ENCODE measurements around the gene BCR. TPM values are rescaled to one million over a fixed set of nuclear protein-coding genes. Genes with fewer than 3 reads are reported as not detected.
A peak's percentile ranks its signal among the peaks of the same experiment; 100 is the strongest.

Gene BCR
- total RNA-seq, 2 experiments from 2014 or later: 20.6 to 40.2 TPM

- CTCF ChIA-PET: interaction anchor here (0.9 to 15.4 kb wide), 7 partner anchors 9 to 223 kb away, joined by 3 to 300 read pairs (median 3); no protein-coding TSS in a partner anchor
- peak overlapping the region; percentile 47 for H3K27ac Mint-ChIP-seq
- peaks cover 4% of the 10 kb centered on the region for H3K27me3 Mint-ChIP-seq
- H3K4me3 Mint-ChIP-seq: peak overlapping the region; percentile 75
- H3K9me3 Mint-ChIP-seq (ENCODE audit: low read depth): no peaks in the 10 kb centered on the region
- H3K36me3 Mint-ChIP-seq: peaks cover 18% of the 10 kb centered on the region
- DNase-seq: no peak
- ATAC-seq: no peak
- peaks cover 55% of the 10 kb centered on the region for H3K4me1 Mint-ChIP-seq
These were observed 2.9 kb downstream of the BCR start for GRCh38 chr22:23183061-23183698.

- CTCF ChIA-PET: interaction anchor here (1.1 to 15.4 kb wide), 4 partner anchors 14 to 225 kb away, joined by 3 to 300 read pairs (median 4); no protein-coding TSS in a partner anchor
- peaks cover 18% of the 10 kb centered on the region for H3K36me3 Mint-ChIP-seq
- peaks cover 45% of the 10 kb centered on the region for H3K4me1 Mint-ChIP-seq
- H3K27me3 Mint-ChIP-seq: peaks cover 4% of the 10 kb centered on the region
- H3K27ac Mint-ChIP-seq: no peak overlapping the region
- no peak overlapping the region for H3K4me3 Mint-ChIP-seq
- ATAC-seq: no peak
- no peak for DNase-seq
- no peaks in the 10 kb centered on the region for H3K9me3 Mint-ChIP-seq (ENCODE audit: low read depth)
These were observed 3.9 kb downstream of the BCR start for GRCh38 chr22:23184100-23184763.

- Mint-ChIP-seq H3K27me3 (peaks cover 4% of the 10 kb centered on the region), H3K27ac (no peak overlapping the region)
These were observed 4.4 kb downstream of the BCR start for GRCh38 chr22:23184764-23185113.

GRCh38 chr22:23187211-23187610 is 6.9 kb downstream of the BCR start:
- no peak overlapping the region for H3K27ac Mint-ChIP-seq
- ATAC-seq (no peak), DNase-seq (no peak)
- H3K27me3 Mint-ChIP-seq: no peaks in the 10 kb centered on the region
- H3K9me3 Mint-ChIP-seq (ENCODE audit: low read depth): no peaks in the 10 kb centered on the region
- CTCF ChIA-PET: interaction anchor here (1.4 to 1.9 kb wide), 2 partner anchors 95 to 103 kb away, joined by 4 to 5 read pairs; no protein-coding TSS in a partner anchor
- peaks cover 30% of the 10 kb centered on the region for H3K4me1 Mint-ChIP-seq
- peaks cover 13% of the 10 kb centered on the region for H3K36me3 Mint-ChIP-seq
- H3K4me3 Mint-ChIP-seq: no peak overlapping the region

More at GRCh38 chr22:23184764-23185113, 4.4 kb downstream of the BCR start:
- H3K9me3 Mint-ChIP-seq (ENCODE audit: low read depth): no peaks in the 10 kb centered on the region
- no peak for ATAC-seq
- peaks cover 18% of the 10 kb centered on the region for H3K36me3 Mint-ChIP-seq
- H3K4me1 Mint-ChIP-seq: peaks cover 41% of the 10 kb centered on the region
- CTCF ChIA-PET: interaction anchor here (15.4 kb wide), 1 partner anchor 98 kb away, joined by 300 read pairs; no protein-coding TSS in a partner anchor
- H3K4me3 Mint-ChIP-seq: no peak overlapping the region
- DNase-seq: no peak

- Mint-ChIP-seq H3K4me1 (peaks cover 22% of the 10 kb centered on the region), H3K27me3 (no peaks in the 10 kb centered on the region), H3K27ac (no peak overlapping the region), H3K4me3 (no peak overlapping the region), H3K9me3 (ENCODE audit: low read depth) (no peaks in the 10 kb centered on the region), H3K36me3 (peaks cover 8% of the 10 kb centered on the region)
- CTCF ChIA-PET: interaction anchor here (1.6 to 1.9 kb wide), 2 partner anchors 10 to 94 kb away, joined by 4 to 5 read pairs; no protein-coding TSS in a partner anchor
- no peak for DNase-seq
- no peak for ATAC-seq
These were observed 7.8 kb downstream of the BCR start for GRCh38 chr22:23187871-23188700.

- no peaks in the 10 kb centered on the region for H3K27me3 Mint-ChIP-seq
- H3K27ac Mint-ChIP-seq: no peak overlapping the region
- no peaks in the 10 kb centered on the region for H3K9me3 Mint-ChIP-seq (ENCODE audit: low read depth)
- H3K36me3 Mint-ChIP-seq: peaks cover 6% of the 10 kb centered on the region
- H3K4me3 Mint-ChIP-seq: no peak overlapping the region
- H3K4me1 Mint-ChIP-seq: peaks cover 7% of the 10 kb centered on the region
- CTCF ChIA-PET: no interaction called here
- no peak for ATAC-seq
- DNase-seq: no peak
These were observed 10.2 kb downstream of the BCR start for GRCh38 chr22:23190526-23190925.

- CTCF ChIA-PET: no interaction called here
- Mint-ChIP-seq H3K4me3 (no peak overlapping the region), H3K4me1 (no peaks in the 10 kb centered on the region), H3K27me3 (no peaks in the 10 kb centered on the region), H3K36me3 (no peaks in the 10 kb centered on the region), H3K27ac (no peak overlapping the region), H3K9me3 (ENCODE audit: low read depth) (no peaks in the 10 kb centered on the region)
- ATAC-seq (no peak), DNase-seq (no peak)
These were observed 11.8 kb downstream of the BCR start for GRCh38 chr22:23192133-23192532.

GRCh38 chr22:23192558-23192957 is 12.2 kb downstream of the BCR start:
- ATAC-seq: no peak
- Mint-ChIP-seq H3K4me1 (no peaks in the 10 kb centered on the region), H3K36me3 (no peaks in the 10 kb centered on the region), H3K27me3 (no peaks in the 10 kb centered on the region), H3K4me3 (no peak overlapping the region), H3K9me3 (ENCODE audit: low read depth) (no peaks in the 10 kb centered on the region), H3K27ac (no peak overlapping the region)
- CTCF ChIA-PET: no interaction called here
- DNase-seq: no peak

- Mint-ChIP-seq H3K27ac (no peak overlapping the region), H3K4me1 (no peaks in the 10 kb centered on the region), H3K36me3 (no peaks in the 10 kb centered on the region), H3K4me3 (no peak overlapping the region), H3K27me3 (no peaks in the 10 kb centered on the region), H3K9me3 (ENCODE audit: low read depth) (no peaks in the 10 kb centered on the region)
- no peak for ATAC-seq
- DNase-seq: no peak
- CTCF ChIA-PET: interaction anchor here (1.2 kb wide), 1 partner anchor 15 kb away, joined by 3 read pairs; no protein-coding TSS in a partner anchor
These were observed 13.0 kb downstream of the BCR start for GRCh38 chr22:23193196-23193827.

GRCh38 chr22:23193882-23194281 is 13.6 kb downstream of the BCR start:
- Mint-ChIP-seq H3K4me1 (no peaks in the 10 kb centered on the region), H3K36me3 (no peaks in the 10 kb centered on the region), H3K27me3 (no peaks in the 10 kb centered on the region), H3K27ac (no peak overlapping the region), H3K4me3 (no peak overlapping the region), H3K9me3 (ENCODE audit: low read depth) (no peaks in the 10 kb centered on the region)
- DNase-seq (no peak), ATAC-seq (no peak)
- CTCF ChIA-PET: interaction anchor here (1.2 kb wide), 1 partner anchor 15 kb away, joined by 3 read pairs; no protein-coding TSS in a partner anchor

GRCh38 chr22:23196165-23196564 is 15.9 kb downstream of the BCR start:
- Mint-ChIP-seq H3K4me1 (no peaks in the 10 kb centered on the region), H3K27me3 (no peaks in the 10 kb centered on the region), H3K9me3 (ENCODE audit: low read depth) (no peaks in the 10 kb centered on the region), H3K36me3 (no peaks in the 10 kb centered on the region), H3K4me3 (no peak overlapping the region), H3K27ac (no peak overlapping the region)
- DNase-seq (no peak), ATAC-seq (no peak)
- CTCF ChIA-PET: no interaction called here

GRCh38 chr22:23197836-23198235 is 17.5 kb downstream of the BCR start:
- Mint-ChIP-seq H3K4me3 (no peak overlapping the region), H3K9me3 (ENCODE audit: low read depth) (no peaks in the 10 kb centered on the region), H3K27me3 (no peaks in the 10 kb centered on the region), H3K4me1 (no peaks in the 10 kb centered on the region), H3K27ac (no peak overlapping the region), H3K36me3 (no peaks in the 10 kb centered on the region)
- ATAC-seq: no peak
- CTCF ChIA-PET: interaction anchor here (1.1 kb wide), 1 partner anchor 14 kb away, joined by 3 read pairs; no protein-coding TSS in a partner anchor
- DNase-seq: no peak

GRCh38 chr22:23199159-23199558 is 18.9 kb downstream of the BCR start:
- no peaks in the 10 kb centered on the region for H3K4me1 Mint-ChIP-seq
- ATAC-seq (no peak), DNase-seq (no peak)
- CTCF ChIA-PET: no interaction called here
- no peaks in the 10 kb centered on the region for H3K36me3 Mint-ChIP-seq
- no peak overlapping the region for H3K4me3 Mint-ChIP-seq
- H3K27ac Mint-ChIP-seq: no peak overlapping the region
- H3K9me3 Mint-ChIP-seq (ENCODE audit: low read depth): no peaks in the 10 kb centered on the region
- H3K27me3 Mint-ChIP-seq: no peaks in the 10 kb centered on the region
